ENCODE measurements around the gene SP1. TPM values are rescaled to one million over a fixed set of nuclear protein-coding genes. Genes with fewer than 3 reads are reported as not detected.
A peak's percentile ranks its signal among the peaks of the same experiment; 100 is the strongest.

SP1 gene
- total RNA-seq, 1 experiment from 2014 or later: 96.8 TPM

DNA sequence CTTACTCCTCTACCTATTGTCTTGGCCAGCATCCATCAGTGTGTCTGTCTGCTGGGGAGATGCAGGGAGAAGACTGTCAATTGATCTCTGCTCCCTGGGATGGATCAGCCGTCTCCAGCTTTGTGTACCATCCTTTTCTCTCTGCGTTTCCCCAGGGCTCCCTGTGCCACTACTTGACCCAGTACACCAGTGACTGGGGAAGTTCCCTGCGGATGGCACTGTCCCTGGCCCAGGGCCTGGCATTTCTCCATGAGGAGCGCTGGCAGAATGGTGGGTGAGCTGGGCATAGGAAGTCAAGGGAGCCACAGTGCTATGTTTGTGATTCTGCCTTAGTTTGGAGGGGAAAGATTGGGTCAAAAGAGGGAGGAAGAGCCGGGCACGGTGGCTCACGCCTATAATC is 48.8 kb downstream of the SP1 start:
- no peak overlapping the region for H2AFZ ChIP-seq (ENCODE audit: low read depth, low read length, poor library complexity, severe bottlenecking)
- no peaks in the 10 kb centered on the region for H3K9me2 ChIP-seq (ENCODE audit: insufficient read depth)
- H3K4me2 ChIP-seq (ENCODE audit: low read length): peak overlapping the region; percentile 50
- intact Hi-C loops (cut with micrococcal nuclease): no loop called here
- H3K27ac ChIP-seq (ENCODE audit: low read depth, low read length): no peak overlapping the region
- no peak; the same call in 1 of the 2 replicates for ATAC-seq
- ChIA-PET POLR2A (interaction anchor here (1.0 to 1.5 kb wide), 2 partner anchors 12 to 76 kb away, joined by 3 to 13 read pairs; partner anchors contain the start of gene PRR13), CTCF (interaction anchor here (1.3 to 1.8 kb wide), 2 partner anchors 76 to 107 kb away, joined by 6 to 7 read pairs; partner anchors contain the start of gene AAAS), RAD21 (ENCODE audit: low non-redundant PET in 1 of 2, low total read pairs in 2 of 2, uncharacterized antibody in 2 of 2, unreplicated experiment in 2 of 2) (no interaction called here)
- no peaks in the 10 kb centered on the region for H3K9me3 ChIP-seq (ENCODE audit: control insufficient read depth in 1 of 2, insufficient read depth in 1 of 2, low read depth in 1 of 2, low read length in 2 of 2)
- H3K27me3 ChIP-seq (ENCODE audit: insufficient read depth, low read length): no peaks in the 10 kb centered on the region
- H3K4me3 ChIP-seq (replicated peaks in 1 of 2; ENCODE audit: low read depth in 1 of 2, low read length in 2 of 2): no peak overlapping the region
- no peaks in the 10 kb centered on the region for H3K36me3 ChIP-seq (ENCODE audit: control insufficient read depth in 1 of 2, insufficient read depth in 2 of 2, low read length in 2 of 2)
- TF ChIP-seq CTCF (IDR thresholded peaks at IDR 0.05 in 2 of 3, conservative IDR thresholded peaks at IDR 0.05 in 1 of 3; ENCODE audit: borderline replicate concordance in 1 of 3, insufficient read depth in 1 of 3, low read depth in 2 of 3, low read length in 2 of 3): no peak
- no peak for TF ChIP-seq YY1 (IDR thresholded peaks at IDR 0.05; ENCODE audit: extremely low read depth, insufficient replicate concordance, low read depth, low read length)
- no peak for TF ChIP-seq CBX3 (IDR thresholded peaks at IDR 0.05; ENCODE audit: low read depth)
- no peak for TF ChIP-seq REST (IDR thresholded peaks at IDR 0.05; ENCODE audit: low read depth)
- no peak for TF ChIP-seq FOSL1 (IDR thresholded peaks at IDR 0.05; ENCODE audit: low read depth)
- no peak for TF ChIP-seq ZNF274 (IDR thresholded peaks at IDR 0.05; ENCODE audit: low read depth, low read length)
- TF ChIP-seq POLR2AphosphoS5 (IDR thresholded peaks at IDR 0.05; ENCODE audit: low read depth, low read length): no peak
- TF ChIP-seq EGR1 (IDR thresholded peaks at IDR 0.05; ENCODE audit: low read depth): no peak
- TF ChIP-seq ELF1 (IDR thresholded peaks at IDR 0.05; ENCODE audit: borderline replicate concordance, low read depth): no peak
- TF ChIP-seq SP1 (IDR thresholded peaks at IDR 0.05; ENCODE audit: low read depth): no peak
- TF ChIP-seq CEBPB (IDR thresholded peaks at IDR 0.05; ENCODE audit: low read depth): no peak
- no peak for TF ChIP-seq SRF (IDR thresholded peaks at IDR 0.05; ENCODE audit: low read depth)
- TF ChIP-seq SIN3A (IDR thresholded peaks at IDR 0.05; ENCODE audit: low read depth): no peak
- TF ChIP-seq POLR2A (IDR thresholded peaks at IDR 0.05; ENCODE audit: borderline replicate concordance, extremely low read depth, insufficient read depth, insufficient read length): no peak
- TF ChIP-seq EZH2 (IDR thresholded peaks at IDR 0.05): no peak
- DNase-seq (ENCODE audit: low read depth, low spot score): no peak
- H3K79me2 ChIP-seq (ENCODE audit: insufficient read depth, low read length): no peaks in the 10 kb centered on the region
- peak overlapping the region; percentile 23 for H3K9ac ChIP-seq (ENCODE audit: low read length)
- no peaks in the 10 kb centered on the region for H4K20me1 ChIP-seq (ENCODE audit: insufficient read depth)
- H3K4me1 ChIP-seq (ENCODE audit: control insufficient read depth in 1 of 2, insufficient read depth in 2 of 2, low read length in 2 of 2): peaks cover 5 to 20% of the 10 kb centered on the region in 2 experiments
- no TSS peak for BruUV-seq (replicated peaks)
